DMS114 treated with DMSO at 0.1 percent for 48 hours (cell line): ENCODE measurements around the gene ZNF593OS.

Source experiments
- DNase-seq: peaks from one replicate; lab custom pipeline; 2025; ENCODE audit not compliant: unreplicated experiment; lab: John Stamatoyannopoulos, UW

Gene ZNF593OS

GRCh38 chr1:26160527-26161414 is 10.9 kb downstream of the ZNF593OS start:
- DNase-seq = no peak

DNA sequence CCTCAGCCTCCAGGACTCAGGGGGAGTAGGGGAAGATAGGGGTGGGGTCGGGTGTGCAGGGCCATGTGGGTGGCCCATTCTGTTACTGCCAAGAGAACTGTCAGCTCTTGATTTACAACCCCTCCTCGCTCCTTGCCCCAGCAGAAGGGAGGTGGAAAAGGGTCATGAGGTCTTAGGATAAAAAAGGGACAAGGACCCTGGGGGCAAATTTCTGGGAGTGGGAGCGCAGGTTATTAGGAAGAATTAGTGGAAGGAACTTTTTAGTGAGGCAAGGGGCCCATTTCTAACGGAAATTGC is 11.9 kb downstream of the ZNF593OS start:
- no peak for DNase-seq

DNA sequence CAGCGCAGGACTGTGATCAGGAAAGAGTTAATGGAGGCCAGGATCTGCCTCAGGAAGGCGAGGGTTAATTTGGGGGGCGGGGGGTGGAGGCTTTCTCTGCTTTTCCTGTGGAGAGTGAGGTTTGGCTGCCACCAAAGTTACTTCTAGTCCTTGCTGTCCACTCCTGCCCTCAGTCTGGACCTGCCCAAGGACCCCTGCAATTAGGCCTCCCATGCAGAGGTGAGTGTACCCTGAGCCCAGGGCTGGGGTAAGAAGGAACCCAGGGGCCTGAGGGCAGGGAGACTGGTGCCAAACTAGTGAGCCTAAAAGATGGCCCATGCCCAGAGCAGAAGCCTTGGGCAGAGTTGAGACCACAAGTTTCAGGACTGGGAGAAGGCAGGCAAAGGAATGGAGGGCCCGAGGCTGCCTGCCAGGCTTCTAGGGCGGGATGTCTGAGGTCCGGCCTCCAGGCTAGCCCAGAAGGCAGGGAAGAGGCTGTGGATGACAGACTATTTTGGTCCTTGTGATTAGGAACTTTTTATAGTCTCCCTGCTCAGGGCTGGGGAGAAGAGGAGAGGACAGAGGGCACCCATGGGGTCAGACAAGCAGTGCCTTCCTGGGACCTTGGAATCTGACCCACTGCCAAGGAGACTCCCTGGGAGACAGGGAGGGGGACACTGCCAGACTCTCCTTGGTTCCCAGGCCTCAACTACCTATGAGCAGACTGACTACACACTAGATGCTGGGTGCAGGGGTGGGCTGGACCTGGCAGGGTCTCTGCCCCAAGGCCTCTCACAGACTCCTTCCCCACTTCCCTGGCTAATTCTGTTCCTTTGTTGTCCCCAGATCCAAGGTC is 12.5 kb downstream of the ZNF593OS start, which contains the start of gene FAM110D:
Gene FAM110D (plus strand): TSS at position 172 of the 835 bp plus-strand sequence. CDS start 2,213 bp downstream, outside the sequence.
- DNase-seq = no peak

- DNase-seq = no peak
Measured at GRCh38 chr1:26158271-26158907, 13.2 kb downstream of the ZNF593OS start.

DNA sequence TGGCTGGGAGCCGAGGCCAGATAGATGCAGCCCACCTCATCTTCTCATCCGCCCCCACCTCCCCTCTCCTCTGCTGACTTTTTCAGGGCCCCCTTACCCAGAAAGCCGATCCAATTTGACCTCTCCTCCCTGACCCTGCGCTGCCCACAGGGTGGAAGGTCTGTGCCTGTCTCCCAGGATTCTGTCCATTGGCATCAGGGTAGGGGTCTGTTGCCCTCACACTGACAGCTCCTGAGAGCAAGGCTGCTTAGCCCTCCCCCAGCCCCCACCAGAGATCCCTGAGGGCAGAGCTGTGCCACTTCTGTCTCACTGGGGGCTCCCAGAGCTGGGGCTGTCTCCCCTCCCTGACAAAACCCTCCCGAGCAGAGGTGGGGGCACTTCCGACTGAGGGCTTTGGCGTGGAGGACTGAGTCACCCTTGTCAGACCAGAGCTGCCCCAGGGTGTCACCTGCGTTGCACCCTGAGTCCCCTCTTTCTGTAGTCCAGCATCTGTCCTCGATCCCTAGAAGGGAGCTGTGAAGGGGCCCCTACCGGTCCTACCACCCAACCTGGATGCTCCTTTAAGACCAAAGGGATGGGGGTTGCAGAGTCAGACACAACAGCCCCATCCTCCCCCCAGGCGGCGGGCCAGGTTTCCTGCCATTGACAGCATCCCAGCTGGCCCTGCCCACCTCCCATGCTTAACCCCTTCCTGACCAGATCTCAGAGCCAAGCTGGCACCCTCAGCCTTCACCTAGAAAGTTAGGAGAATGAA is 15.2 kb downstream of the ZNF593OS start:
- DNase-seq = no peak

DNA sequence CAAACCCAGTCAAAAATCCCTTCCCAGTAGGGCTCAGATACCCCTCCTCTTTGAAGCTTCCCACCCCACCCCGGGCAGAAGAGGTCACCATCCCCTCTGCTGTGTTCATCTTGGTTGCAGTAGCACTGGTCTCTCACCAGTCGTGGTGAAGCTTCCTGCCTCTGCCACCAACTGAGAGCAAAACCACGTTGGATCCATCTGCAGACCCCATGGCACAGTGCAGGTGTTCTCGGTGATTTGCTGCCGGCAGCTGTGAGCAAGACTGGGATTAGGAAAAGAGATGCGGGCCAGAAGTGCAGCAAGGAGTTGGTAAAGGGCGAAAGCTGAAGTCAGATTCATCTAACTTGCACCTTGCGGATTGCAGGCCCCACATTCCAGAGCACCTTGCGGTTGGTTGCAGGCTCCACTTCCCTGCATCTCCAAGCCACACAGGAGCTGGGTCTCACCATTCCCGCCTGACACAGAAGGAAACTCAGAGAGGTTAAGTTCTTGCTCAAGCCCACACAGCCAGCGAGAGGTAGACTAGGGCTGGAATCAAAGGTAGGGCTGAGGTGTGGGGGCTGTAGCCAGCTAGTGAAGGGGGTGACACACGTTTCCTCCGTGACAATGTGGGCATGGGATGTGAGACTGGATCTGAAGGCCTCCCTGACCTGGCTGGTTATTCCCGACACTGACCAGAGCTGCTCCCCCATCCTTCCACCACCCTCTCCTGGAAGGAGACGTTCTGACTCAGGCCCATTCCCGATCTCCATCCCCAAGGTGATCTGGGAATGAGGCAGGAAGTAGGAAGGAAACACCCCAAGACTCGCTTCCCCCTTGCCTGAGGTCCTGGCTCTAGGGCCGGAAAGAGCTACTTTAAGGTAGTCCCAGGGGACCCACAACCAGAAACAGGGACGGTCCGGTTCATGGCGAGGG is 16.0 kb downstream of the ZNF593OS start:
- DNase-seq = no peak

DNA sequence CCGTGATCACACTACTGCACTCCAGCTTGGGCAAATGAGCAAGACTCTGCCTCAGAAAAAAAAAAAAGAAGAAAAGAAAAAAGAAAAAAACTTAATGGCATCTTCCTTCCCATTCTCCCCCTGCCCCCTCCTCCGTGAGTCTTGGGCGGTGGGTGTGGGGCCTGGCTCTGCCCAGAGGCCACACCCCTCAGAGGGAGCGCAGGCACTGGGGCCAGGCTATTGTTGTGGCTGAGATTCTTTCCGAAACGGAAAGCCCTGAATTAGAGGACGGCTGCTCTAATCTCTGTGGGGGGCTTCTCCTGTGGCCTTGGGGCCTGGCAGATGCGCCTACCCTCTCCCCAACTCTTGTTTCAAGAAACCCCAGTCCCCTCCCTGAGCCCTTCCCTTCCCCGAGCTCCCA is 16.9 kb downstream of the ZNF593OS start:
- DNase-seq = no peak

GRCh38 chr1:26153966-26154532 is 17.6 kb downstream of the ZNF593OS start:
- DNase-seq = no peak

- no peak for DNase-seq
Measured at GRCh38 chr1:26148887-26149286, 22.7 kb downstream of the ZNF593OS start.

DNA sequence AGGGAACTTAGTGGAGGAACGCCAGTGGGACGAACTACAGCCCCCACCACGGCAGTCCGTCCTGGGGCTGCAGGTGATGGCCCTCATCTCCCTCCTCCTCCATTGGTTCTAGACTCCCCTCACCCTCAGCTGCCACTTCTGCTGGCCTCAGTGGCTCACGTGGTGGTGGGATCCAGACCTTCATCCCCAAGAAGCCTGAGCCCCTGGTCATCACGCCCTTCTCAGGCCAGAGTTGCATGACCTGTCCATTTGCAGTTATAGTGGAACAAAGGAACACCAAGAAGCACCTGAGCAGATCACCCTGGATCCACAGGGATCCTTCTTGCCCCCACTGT is 25.7 kb downstream of the ZNF593OS start:
- no peak for DNase-seq

DNA sequence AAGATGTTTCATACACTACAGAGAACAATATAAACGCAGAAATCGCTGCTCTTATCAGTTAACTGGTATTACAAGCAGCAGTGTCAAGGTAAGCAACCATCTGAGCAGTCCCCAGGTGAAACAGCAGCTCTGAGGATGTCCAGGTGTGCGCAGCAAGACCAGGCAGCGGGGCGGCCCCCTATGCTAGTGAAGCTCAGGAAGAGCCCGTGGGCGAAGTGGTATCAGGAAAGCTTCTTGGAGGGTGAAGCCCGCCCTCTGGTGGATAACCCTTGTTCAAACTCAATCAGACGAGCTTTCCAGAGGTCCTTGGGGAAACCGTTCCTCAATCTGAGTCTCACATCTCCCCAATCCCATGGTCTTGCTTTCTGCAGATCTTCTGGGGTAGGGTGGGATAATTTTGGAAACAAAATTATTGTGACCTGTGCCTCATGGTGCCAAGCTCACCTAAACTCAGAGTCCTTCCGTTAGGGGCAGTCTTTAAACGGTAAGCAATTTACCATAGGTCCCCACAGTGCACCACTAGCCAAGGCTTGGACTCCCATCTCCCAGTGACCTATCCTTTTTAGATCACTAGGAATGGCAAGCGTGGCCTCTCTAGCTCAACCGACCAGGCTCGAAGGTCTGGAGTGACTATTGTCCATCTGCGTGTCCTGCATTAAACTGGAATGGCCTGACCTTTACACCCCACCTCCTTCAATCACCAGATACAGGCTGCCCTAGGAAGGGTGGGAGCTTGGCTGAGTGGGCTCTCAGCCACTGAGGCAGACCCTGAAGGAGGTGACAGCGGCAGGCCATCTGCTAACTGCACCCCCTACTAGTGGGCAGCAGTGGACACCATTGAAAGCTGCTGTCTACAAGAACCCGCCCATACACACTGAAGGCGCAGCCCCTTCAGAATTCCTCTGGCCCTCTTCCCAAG is 26.3 kb downstream of the ZNF593OS start:
- peak; percentile 77 for DNase-seq

DNA sequence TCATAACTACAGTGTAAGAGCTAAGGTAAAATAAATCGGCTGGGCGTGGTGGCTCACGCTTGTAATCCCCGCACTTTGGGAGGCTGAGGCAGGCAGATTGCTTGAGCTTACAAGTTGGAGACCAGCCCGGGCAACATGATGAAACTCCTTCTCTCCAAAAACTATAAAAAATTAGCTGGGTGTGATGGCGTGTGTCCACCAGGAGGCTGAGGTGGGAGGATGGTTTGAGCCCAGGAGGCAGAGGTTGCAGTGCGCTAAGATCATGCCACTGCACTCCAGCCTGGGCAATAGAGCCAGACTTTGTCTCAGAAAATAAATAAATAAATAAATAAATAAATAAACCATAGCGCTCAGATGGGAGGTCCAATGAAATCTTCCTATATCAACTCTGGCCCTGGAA is 29.5 kb downstream of the ZNF593OS start:
- no peak for DNase-seq

- DNase-seq = no peak
Measured at GRCh38 chr1:26138974-26139558, 32.6 kb downstream of the ZNF593OS start.

- no peak for DNase-seq
Measured at GRCh38 chr1:26134466-26134865, 37.2 kb downstream of the ZNF593OS start.

DNA sequence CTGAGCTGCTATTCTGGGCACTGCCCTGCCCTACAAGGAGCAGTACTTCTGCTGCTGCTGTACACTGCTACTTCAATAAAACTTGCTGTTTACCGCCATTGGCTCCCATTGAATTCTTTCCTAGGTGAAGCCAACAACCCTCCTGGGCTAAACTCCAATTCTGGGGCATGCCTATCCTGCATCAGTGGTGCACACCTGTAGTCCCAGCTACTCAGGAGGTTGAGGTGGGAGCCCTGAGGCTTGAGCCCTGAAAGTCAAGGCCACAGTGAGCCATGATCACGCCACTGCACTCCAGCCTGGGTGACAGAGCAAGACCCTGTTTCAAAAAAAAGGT is 38.8 kb downstream of the ZNF593OS start:
- DNase-seq = no peak

GRCh38 chr1:26132128-26132833 is 39.4 kb downstream of the ZNF593OS start:
- DNase-seq = no peak

DNA sequence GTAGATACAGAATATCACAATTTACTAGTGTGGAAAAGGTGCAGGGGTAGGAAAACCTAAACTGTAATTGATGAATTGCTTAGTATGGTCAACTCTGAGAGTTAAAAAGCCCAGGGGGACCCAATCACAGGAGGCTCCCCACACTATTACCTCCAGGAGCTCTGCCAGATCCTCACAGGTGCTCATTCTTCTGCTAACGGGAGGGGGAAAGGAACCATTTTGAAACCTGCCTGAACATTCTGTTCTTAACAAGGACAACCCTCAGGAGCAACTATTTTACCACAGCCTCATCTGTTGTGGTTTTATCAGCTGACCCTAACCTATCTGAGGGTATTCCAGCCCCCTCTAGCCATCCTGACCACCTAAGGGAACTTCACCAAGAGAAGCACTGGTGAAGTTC is 40.9 kb downstream of the ZNF593OS start:
- no peak for DNase-seq

DNA sequence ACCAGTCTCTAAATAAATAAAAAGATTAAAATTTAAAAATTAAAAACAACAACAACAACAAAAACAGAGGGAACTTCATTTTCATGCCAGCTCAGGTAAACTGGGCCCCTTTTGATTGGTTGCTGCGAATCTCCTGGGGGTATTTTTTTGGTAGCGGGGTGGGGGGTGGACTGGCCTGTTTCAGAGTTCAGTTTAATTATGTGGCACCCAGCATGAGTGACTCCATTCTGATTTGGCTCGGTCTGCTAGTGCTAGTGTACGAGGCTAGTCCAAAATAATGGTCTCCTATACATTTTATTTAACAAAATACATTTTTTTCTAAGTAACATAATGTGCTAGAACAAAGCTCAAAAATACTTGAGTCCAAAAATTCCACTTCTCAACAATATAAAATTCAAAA is 41.9 kb downstream of the ZNF593OS start:
- no peak for DNase-seq
